A172 (cell line): ENCODE measurements around the gene PPM1H. TPM values are rescaled to one million over a fixed set of nuclear protein-coding genes. Genes with fewer than 3 reads are reported as not detected.

Source experiments
- DNase-seq: peaks from one replicate; pipeline ENCODE4 v3.0.0-alpha.2; 2015; ENCODE audit warnings: low spot score
- total RNA-seq: library from RNA; depleted of rRNA; stranded (reverse); fragments of >200 nt; shearing (Covaris generic); gene quantifications from 2 replicates; pipeline ENCODE4 v1.2.3, GENCODE V29; 2014

PPM1H gene
- total RNA-seq, 1 experiment from 2014 or later: 9.2 TPM

DNA sequence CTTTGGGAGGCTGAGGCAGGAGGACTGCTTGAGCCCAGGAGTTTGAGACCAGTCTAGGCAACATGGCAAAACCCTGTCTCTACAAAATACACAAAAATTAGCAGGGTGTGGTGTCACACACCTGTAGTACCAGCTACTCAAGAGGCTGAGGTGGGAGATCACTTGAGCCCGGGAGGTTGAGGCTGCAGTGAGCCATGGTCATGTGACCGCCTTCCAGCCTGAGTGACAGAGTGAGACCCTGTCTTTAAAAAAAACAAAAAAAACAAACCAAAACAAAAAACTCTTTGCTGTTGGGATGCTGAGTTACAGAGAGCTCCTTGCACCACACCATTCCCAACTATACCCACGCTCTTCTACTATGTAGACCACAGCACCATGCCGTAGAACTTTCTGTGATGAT lies 221.2 kb downstream of the PPM1H start:
- no peak for DNase-seq

DNA sequence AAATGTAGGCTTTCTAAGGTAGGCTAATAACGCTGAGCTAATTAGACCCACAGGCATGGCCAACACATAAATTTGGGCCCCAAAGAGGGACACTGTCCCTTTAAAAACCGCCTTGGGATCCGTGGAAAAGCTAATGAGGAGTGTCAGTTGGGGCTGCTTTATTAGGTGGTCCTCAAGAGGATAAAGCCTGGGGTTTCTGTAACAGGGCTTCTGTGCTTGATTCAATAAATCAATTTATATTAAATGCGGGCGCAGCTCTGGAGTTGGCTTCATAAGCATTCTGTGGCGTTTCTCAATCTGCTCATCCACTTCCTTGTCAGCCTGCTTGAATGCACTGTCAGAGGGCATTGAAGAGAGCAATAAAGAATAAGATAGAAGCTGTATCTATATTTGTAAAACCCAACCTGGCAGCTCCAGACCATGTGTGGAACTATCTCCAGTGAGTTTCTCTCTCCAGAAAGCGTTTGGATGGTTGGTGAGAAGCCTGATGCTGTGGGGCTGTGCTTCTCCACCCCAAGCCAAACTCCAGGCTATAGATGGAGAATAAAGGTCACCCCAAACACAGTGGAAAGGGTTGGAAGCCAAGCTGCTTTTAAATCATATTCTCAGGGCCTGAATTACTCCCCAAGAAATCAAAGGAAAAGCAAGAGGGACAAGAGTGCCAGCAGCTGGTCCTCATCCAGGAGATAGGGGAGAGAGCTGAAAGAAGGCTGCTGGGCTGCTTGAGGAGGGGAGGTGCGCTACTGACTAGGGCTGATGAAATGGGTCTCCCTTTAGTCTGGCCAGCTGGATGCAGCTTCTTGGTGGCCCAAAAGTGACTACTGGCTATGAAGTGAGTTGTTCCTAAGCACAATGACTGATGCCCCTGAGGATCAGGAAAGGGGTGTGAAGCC lies 222.0 kb downstream of the PPM1H start:
- DNase-seq: no peak

DNA sequence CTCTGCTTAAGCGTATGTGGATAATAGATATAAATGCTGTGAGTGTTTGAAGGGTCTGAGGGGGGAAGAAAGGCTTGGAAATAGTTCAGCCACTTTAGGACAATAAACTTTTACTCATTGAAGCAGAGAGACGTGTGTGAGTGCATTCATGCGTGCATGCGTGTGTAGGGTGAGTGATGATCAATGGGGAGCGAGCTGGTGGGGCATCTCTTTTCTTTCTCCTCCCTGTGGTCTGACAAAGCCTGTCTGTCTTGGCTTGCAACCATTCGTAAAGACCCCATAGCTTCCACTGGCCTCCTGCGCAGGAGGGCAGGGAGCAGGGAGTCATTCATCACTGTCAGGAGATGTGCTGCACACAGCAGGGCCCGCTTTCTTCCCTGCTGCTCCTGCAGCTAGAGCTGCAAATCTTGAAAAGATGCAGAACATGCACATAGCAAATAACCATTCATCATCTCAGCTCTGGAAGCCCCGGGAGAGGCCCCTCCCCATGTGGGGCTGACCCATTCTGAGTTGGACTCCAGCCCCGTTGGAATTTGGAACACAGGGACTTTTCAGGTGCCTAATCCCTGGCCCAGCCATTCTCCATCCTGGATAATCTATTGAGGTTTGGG lies 223.2 kb downstream of the PPM1H start:
- no peak for DNase-seq

- no peak for DNase-seq
Observed at GRCh38 chr12:62709311-62709710, 225.6 kb downstream of the PPM1H start.

- DNase-seq: no peak
Observed at GRCh38 chr12:62707939-62708338, 227.0 kb downstream of the PPM1H start.

- no peak for DNase-seq
Observed at GRCh38 chr12:62705846-62706245, 229.1 kb downstream of the PPM1H start.

GRCh38 chr12:62703011-62703380 lies 232.0 kb downstream of the PPM1H start:
- DNase-seq: peak; percentile 78

DNA sequence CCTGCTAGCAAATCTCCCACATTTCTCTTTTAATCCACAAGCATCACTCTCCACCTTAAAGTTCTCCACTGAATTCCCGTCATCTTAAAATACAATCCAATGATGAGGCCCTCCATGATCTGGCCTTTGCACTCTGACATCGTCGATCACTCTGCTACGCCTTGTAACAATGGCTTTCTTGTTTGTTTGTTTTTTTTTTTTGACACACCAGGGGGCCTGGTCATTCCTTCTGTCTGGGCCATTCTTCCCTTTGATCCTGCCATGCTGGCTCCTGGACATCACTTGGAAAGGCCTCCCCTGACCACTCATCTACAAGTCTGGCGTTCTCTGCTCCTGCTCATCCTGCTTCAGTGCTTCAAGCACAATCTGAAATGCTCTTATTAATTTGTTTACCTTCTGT lies 233.5 kb downstream of the PPM1H start:
- DNase-seq: no peak

DNA sequence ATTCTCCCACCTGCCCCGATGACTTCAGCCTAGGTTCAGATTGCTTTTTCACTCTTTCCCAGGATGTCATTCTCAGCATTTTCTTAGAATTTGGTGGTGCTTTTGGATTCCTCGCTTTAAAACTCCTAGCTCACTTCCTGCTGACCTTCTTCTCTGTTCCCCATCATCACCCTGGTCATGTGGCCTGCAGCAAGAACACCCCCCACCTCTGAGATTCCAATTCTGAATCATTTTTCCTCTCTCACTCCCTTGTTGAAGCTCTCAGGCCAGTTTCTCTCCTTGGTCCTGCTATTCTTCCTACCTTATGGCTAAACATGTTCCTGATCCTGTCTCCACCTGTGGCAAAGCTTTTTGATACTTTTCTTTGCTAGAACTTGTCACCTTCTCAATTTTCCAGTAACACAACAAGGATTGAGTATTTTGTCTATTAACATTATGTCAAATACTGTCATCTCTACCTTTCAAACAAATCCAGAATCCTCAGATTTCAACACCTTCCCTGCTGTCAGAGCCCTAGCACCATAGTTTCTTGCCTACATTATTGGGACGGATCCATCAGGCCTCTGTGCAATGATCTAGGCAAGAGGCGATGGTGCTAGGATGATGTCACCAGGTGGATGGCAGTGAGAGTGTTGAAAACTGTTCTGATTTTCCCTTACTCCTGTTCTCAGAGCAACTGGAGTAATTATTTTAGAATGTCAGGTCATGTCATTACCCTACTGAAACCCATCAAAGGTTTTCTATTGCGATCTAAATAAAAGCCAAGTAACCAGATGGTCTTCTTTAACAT lies 234.7 kb downstream of the PPM1H start:
- peak; percentile 18 for DNase-seq

- peak; percentile 58 for DNase-seq
Observed at GRCh38 chr12:62698701-62699101, 236.2 kb downstream of the PPM1H start.

GRCh38 chr12:62697893-62698292 lies 237.1 kb downstream of the PPM1H start:
- no peak for DNase-seq

GRCh38 chr12:62695696-62696095 lies 239.3 kb downstream of the PPM1H start:
- DNase-seq: no peak

- no peak for DNase-seq
Observed at GRCh38 chr12:62694632-62695031, 240.3 kb downstream of the PPM1H start.

DNA sequence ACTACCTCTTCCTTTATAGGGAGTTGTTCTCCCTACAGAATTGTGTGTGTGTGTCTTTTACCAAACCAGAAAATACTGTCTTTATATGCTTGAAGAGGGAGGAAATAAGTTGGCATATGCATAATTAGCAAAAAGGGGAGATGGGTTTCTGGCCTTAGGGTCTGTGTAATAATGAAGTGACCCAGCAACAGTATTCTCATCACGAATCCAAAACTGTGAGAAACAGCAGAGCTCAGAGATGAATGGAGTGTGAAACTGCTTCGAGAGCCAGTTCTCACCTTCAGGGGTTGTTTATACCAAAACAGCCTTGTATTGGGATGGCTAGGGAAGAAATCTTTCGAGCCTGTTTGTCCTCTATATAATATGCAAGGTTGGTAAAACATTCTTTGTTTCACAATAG lies 240.8 kb downstream of the PPM1H start:
- DNase-seq: no peak

DNA sequence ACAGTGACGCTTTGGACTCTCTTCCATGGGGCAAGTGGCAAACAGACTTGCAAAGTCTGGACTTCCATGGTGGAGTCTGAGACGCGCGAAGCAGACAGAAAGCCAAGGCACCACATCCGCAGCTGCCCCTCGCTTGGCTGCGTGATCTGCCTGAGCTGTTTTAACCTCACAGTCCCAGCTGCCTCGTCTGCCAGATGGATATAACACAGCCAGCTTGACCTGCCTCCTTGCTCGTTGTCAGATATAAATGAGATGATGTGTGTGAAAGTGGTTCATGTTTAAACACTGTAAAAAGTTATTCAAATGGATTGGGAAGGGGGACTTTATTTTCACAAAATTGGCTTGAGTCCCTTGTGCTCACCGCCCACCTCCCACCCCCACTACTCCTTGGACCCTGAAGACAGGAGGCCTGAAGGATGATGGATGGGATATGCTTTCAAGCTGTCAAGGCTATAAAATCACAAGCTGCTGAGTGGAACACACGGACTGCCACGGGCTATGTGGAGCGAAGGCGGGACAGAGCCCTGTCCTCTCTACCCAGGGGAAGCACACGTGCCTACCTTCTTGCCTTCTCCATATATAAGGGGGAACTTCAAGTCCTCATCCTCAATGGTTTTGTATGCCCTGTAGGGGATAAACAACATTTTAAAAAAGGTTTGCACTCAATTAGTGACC lies 241.4 kb downstream of the PPM1H start:
- DNase-seq: no peak

DNA sequence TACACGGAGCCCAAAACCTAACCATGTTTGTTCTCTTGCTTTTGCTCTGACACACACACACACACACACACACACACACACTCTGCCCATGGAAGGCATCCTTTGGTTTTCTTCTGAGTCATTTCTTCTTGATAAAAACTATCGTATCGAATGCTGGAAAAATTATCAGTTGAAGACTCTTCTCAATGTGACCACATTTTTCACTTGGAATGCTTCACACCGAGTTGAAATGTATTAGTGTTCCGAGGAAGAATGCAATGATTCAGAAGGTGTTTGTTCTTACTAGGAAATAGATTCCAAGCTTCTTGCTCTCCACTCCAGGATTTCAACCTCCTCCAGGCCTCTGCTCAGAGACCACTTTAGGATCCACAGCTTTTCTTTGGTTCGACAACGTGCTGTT lies 242.1 kb downstream of the PPM1H start:
- peak; percentile 57 for DNase-seq

DNA sequence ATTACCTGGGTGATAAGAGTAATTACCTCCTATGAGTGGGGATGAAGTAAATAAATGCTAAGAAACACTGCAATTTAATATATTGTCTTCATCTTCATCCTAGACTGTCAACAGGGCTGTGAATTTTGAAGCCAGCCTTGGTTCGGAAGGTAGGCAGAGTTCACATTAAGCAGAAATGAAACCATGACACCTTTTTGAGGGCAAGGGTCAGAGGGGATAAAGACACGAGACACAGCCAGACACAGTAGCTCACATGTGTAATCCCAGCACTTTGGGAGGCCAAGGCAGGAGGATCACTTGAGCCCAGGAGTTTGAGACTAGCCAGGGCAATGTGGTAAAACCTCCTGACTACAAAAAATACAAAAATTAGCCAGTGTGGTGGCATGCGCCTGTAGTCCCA lies 243.6 kb downstream of the PPM1H start:
- no peak for DNase-seq

DNA sequence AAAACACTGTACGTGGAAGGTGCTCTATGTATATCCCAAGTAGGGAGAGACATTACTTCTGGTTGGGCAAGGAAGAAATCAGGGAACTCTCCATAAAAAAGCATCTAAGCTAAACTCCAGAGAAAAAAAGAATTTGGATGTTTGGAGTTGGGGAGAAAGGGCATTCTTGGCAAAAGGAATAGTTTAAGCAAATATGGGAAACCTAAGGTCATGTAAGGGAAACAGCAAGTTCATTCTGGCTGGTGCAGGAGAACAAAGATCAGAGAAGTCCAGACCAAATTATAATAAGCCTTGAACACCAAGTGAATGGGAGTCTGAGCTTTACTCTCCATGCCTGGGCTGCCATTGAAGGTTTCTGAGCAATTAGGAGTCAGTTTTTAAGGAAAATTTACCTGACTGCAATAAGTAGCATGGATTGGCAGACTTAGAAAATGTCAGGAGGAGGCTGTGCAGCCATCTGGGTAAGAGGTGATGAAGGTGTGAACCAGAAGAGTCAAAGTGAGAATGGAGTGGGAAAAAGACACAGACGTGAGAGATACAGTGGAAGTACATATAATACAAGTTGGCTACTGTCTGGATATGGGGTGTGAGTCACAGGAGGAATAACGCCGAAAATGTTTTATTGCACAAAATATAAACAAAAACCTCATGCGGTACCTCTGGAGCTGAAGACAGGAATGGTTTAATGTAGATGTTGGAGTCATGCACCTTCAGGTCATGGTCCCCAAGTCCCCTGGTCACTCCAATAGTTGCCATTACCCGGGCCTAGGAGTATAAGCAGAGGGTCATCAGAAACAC lies 245.7 kb downstream of the PPM1H start:
- no peak for DNase-seq

GRCh38 chr12:62686938-62687337 lies 248.0 kb downstream of the PPM1H start:
- DNase-seq: no peak

DNA sequence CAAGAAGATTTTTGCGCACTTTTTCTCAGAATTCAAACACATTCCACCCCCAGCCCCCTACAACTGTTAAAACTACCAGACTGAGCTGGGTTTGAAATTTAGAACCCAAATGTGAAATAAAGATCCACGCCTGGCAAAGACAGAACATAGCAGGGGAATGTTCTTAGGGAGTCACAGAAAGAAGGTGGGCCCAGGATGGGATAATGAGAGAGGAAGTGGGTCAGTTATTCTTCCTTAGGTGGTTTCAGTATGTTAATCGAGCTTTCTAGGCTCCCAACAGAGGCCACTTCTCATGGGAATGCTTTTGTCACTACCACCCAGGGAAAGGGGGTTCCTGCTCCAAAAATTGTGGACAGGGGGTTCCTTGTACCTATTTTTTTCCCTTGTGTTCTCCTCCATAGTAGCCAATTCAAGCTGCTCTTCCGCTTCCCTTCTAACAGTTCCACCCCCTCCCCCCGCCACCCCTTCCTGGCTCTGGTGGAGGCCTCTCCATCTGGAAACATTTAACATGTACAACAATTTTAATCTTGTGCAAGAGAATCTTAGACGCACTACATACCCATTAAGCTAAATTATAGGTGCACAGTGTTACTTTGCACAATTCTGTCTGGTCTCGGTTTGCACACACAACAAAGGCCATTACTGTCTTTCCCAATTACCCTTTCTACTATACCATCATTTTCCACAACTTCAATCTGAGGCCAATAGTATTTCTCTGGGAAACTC lies 250.2 kb downstream of the PPM1H start:
- no peak for DNase-seq
